CD4-positive, CD25-positive, alpha-beta regulatory T cell (primary cell): Measurements from ENCODE around the gene PAPPA. TPM values are rescaled to one million over a fixed set of nuclear protein-coding genes. Genes with fewer than 3 reads are reported as not detected.

Experiments
- ATAC-seq, 2 donors: fragments of 150-1000 bp; cut with Tn5 transposase; one replicate each; pipeline ENCODE4 v1.10.0; 2021; ENCODE audit warnings: low read depth in 2 of 2, moderate number of reproducible peaks in 2 of 2, moderate library complexity in 1 of 2
- DNase-seq, 3 donors: peaks; one replicate each; pipeline versions ENCODE4 v3.0.0 to v3.0.0-alpha.2; 2012 to 2022; ENCODE audit warnings: mixed read lengths in 1 of 3
- H3K27ac ChIP-seq: one replicate; pipeline ENCODE4 v1.7.0; 2013; ENCODE audit warnings: mild to moderate bottlenecking, low read length; ENCODE audit not compliant: insufficient read depth, poor library complexity, severe bottlenecking
- H3K27me3 ChIP-seq: one replicate; pipeline ENCODE4 v1.7.0; 2013; ENCODE audit warnings: low read length; ENCODE audit not compliant: control insufficient read depth, insufficient read depth
- H3K36me3 ChIP-seq: one replicate; pipeline ENCODE4 v1.7.0; 2013; ENCODE audit warnings: mild to moderate bottlenecking, low read length, moderate library complexity; ENCODE audit not compliant: control insufficient read depth, insufficient read depth
- H3K4me1 ChIP-seq: 2 replicates; pipeline ENCODE4 v1.7.0; 2013; ENCODE audit warnings: mild to moderate bottlenecking, low read length; ENCODE audit not compliant: insufficient read depth, control insufficient read depth, poor library complexity, severe bottlenecking
- H3K4me3 ChIP-seq: one replicate; pipeline ENCODE4 v1.7.0; 2013; ENCODE audit warnings: low read depth, mild to moderate bottlenecking, low read length, moderate library complexity
- H3K9me3 ChIP-seq, 2 experiments: 1 replicate in 1 of 2; 2 replicates in 1 of 2; pipeline ENCODE4 v1.7.0; 2013; ENCODE audit warnings: low read length in 2 of 2, mild to moderate bottlenecking in 1 of 2, moderate library complexity in 1 of 2; ENCODE audit not compliant: control insufficient read depth in 2 of 2
- H3K27ac Mint-ChIP-seq, 3 donors: one replicate each; pipeline ENCODE4 v1.8.0; 2020 to 2022; ENCODE audit warnings: mild to moderate bottlenecking in 3 of 3, mixed read lengths in 3 of 3, moderate library complexity in 2 of 3
- H3K27me3 Mint-ChIP-seq: one replicate; pipeline ENCODE4 v1.8.0; 2022; ENCODE audit warnings: mild to moderate bottlenecking, mixed read lengths
- H3K36me3 Mint-ChIP-seq: one replicate; pipeline ENCODE4 v1.8.0; 2020; ENCODE audit warnings: mixed read lengths
- H3K4me1 Mint-ChIP-seq, 4 donors: one replicate each; pipeline ENCODE4 v1.8.0; 2020 to 2022; ENCODE audit warnings: mixed read lengths in 4 of 4, mild to moderate bottlenecking in 1 of 4
- H3K4me3 Mint-ChIP-seq, 4 donors: one replicate each; pipeline ENCODE4 v1.8.0; 2020 to 2022; ENCODE audit warnings: mild to moderate bottlenecking in 4 of 4, mixed read lengths in 4 of 4, moderate library complexity in 3 of 4
- H3K9me3 Mint-ChIP-seq, 7 donors: one replicate each; pipeline ENCODE4 v1.8.0; 2020 to 2022; ENCODE audit warnings: mixed read lengths in 7 of 7, mild to moderate bottlenecking in 3 of 7, moderate library complexity in 2 of 7
- polyA plus RNA-seq, 4 donors: library from polyadenylated mRNA; unstranded; fragments of 300-500 nt; fragmentation: Illumina TruSeq; gene quantifications; one replicate each; pipeline ENCODE4 v1.2.3, GENCODE V29; 2021
- total RNA-seq: library from RNA; stranded (reverse); gene quantifications from one replicate; pipeline ENCODE4 v1.2.3, GENCODE V29; 2022

PAPPA gene
- total and polyA plus RNA-seq, 5 donors from 2014 or later, result 0.01 to 0.42 (median 0.09) TPM; not detected in 1

DNA sequence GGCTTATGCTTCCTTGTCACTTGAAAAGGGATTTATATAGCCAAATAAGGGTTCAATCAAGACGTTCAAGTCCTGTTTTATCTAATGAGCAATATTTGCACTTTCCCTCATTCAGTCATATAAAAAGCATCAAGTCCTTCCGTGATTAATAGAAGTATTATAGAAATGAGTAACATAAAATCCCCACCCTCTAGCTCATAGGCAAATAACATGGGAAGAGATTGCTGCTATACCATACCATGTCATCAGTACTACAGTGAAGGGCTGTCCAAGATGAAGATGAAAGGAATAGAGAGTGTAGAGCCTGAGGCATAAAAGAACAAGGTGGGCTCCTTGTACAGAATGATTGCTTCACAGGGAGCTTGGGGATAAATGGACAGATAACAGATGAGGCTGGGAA, 20.4 kb upstream of the PAPPA start:
- no peaks in the 10 kb centered on the region for H3K4me1 Mint-ChIP-seq
- H3K36me3 Mint-ChIP-seq, result no peaks in the 10 kb centered on the region
- ATAC-seq (no peak), DNase-seq (no peak)
- Histone ChIP-seq H3K9me3 (no peaks in the 10 kb centered on the region), H3K36me3 (no peaks in the 10 kb centered on the region), H3K27me3 (no peaks in the 10 kb centered on the region), H3K4me3 (no peak overlapping the region), H3K27ac (no peak overlapping the region), H3K4me1 (no peaks in the 10 kb centered on the region)
- no peaks in the 10 kb centered on the region for H3K27me3 Mint-ChIP-seq
- H3K9me3 Mint-ChIP-seq, result peaks cover 0 to 12% (median 8%) of the 10 kb centered on the region in 7 donors
- H3K4me3 Mint-ChIP-seq, result no peak overlapping the region
- H3K27ac Mint-ChIP-seq, result no peak overlapping the region

DNA sequence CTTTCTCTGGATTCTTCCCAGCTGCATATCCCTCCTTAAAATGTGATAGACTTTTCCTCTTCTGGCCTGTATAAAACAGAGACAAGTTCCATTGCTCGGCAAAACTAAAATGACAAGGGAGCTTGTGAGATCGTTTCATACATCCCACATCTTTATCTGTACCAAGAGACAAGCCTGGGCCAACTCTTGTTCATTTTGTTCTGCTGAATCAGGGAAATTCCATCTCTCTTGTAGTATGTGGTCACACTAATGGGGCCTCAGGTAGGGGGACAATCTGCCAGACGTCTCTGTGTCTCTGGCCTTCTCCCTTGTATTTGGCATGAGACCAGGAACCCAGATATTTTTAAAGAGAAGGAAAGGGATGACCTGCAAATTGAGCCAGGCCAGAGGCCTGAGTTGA, 18.6 kb upstream of the PAPPA start:
- DNase-seq, result no peak
- H3K9me3 ChIP-seq, result no peaks in the 10 kb centered on the region
- H3K4me1 ChIP-seq, result no peaks in the 10 kb centered on the region
- no peaks in the 10 kb centered on the region for H3K27me3 Mint-ChIP-seq
- no peak overlapping the region for H3K4me3 ChIP-seq
- no peaks in the 10 kb centered on the region for H3K4me1 Mint-ChIP-seq
- no peak overlapping the region for H3K27ac Mint-ChIP-seq
- H3K4me3 Mint-ChIP-seq, result no peak overlapping the region
- no peaks in the 10 kb centered on the region for H3K36me3 Mint-ChIP-seq
- ATAC-seq, result no peak
- no peak overlapping the region for H3K27ac ChIP-seq
- no peaks in the 10 kb centered on the region for H3K27me3 ChIP-seq
- no peaks in the 10 kb centered on the region for H3K36me3 ChIP-seq
- H3K9me3 Mint-ChIP-seq, result peaks cover 0 to 11% (median 7%) of the 10 kb centered on the region in 7 donors

DNA sequence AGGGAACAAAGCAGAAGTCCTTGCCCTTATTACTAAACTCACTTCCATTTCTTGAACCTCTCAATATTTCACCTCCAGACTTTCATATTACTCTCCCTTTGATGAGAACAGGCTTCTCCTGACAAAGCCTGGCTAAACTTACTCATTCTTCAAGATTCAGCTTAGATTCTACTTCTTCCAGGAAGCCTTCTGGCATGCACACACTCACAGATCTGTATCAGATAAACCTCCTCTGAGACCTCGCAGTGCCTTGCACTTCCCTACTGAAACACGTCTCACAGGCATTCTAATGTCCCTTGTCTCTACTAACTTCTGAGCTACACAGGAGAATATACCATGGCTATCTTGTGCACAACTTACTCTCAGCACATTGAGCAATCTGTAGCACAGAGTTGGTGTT, 16.6 kb upstream of the PAPPA start:
- Mint-ChIP-seq H3K27ac (no peak overlapping the region), H3K9me3 (peaks cover 0 to 8% (median 3%) of the 10 kb centered on the region in 7 donors), H3K36me3 (no peaks in the 10 kb centered on the region), H3K4me1 (no peaks in the 10 kb centered on the region), H3K4me3 (no peak overlapping the region), H3K27me3 (no peaks in the 10 kb centered on the region)
- Histone ChIP-seq H3K4me3 (no peak overlapping the region), H3K27ac (no peak overlapping the region), H3K4me1 (no peaks in the 10 kb centered on the region), H3K9me3 (no peaks in the 10 kb centered on the region), H3K27me3 (no peaks in the 10 kb centered on the region), H3K36me3 (no peaks in the 10 kb centered on the region)
- DNase-seq, result no peak
- ATAC-seq, result no peak

- Histone ChIP-seq H3K27ac (no peak overlapping the region), H3K4me3 (no peak overlapping the region), H3K4me1 (no peaks in the 10 kb centered on the region), H3K27me3 (no peaks in the 10 kb centered on the region), H3K9me3 (no peaks in the 10 kb centered on the region), H3K36me3 (no peaks in the 10 kb centered on the region)
- H3K27me3 Mint-ChIP-seq, result no peaks in the 10 kb centered on the region
- ATAC-seq (no peak), DNase-seq (no peak)
- H3K9me3 Mint-ChIP-seq, result peaks cover 0 to 8% (median 2%) of the 10 kb centered on the region in 7 donors
- H3K4me3 Mint-ChIP-seq, result no peak overlapping the region
- no peaks in the 10 kb centered on the region for H3K4me1 Mint-ChIP-seq
- H3K27ac Mint-ChIP-seq, result no peak overlapping the region
- H3K36me3 Mint-ChIP-seq, result no peaks in the 10 kb centered on the region
Measured at GRCh38 chr9:116137581-116137980, 16.0 kb upstream of the PAPPA start.

DNA sequence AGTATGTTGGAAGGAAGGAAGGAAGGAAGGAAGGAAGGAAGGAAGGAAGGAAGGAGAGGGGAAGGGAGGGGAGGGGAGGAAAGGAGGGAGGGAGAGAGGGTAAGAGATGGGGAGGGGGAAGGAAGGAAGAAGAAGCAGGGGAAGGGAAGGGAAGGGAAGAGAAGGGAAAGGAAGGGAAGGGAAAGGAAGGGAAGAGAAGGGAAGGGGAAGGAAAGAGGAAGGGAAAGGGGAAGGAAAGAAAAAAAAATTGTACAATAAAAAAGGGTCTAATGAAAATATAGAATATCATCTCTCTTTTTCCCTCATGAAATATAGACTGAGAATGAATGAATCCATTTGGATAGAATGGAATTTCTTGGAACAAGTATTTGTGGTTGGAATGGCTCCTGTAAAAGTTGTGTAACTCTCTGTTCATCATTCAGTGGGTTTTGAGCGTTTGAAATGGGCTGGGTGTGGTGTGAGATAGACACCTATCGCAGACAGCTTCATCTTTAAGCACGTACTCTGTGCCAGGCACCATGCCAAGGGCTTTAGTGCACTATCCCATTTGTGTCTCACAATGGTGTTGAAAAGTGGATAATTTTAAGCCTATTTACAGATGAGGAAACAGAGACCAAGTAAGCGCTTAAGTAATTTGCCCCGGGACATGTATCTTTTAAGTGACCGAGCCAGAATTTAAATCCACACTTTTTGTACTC, 11.6 kb upstream of the PAPPA start:
- Histone ChIP-seq H3K9me3 (no peaks in the 10 kb centered on the region), H3K4me3 (no peak overlapping the region), H3K27ac (no peak overlapping the region), H3K36me3 (no peaks in the 10 kb centered on the region), H3K4me1 (no peaks in the 10 kb centered on the region), H3K27me3 (no peaks in the 10 kb centered on the region)
- H3K36me3 Mint-ChIP-seq, result no peaks in the 10 kb centered on the region
- H3K27me3 Mint-ChIP-seq, result peaks cover 4% of the 10 kb centered on the region
- no peaks in the 10 kb centered on the region for H3K4me1 Mint-ChIP-seq
- ATAC-seq, result no peak
- H3K4me3 Mint-ChIP-seq, result no peak overlapping the region
- peaks cover 0 to 10% (median 0%) of the 10 kb centered on the region in 7 donors for H3K9me3 Mint-ChIP-seq
- no peak overlapping the region for H3K27ac Mint-ChIP-seq
- DNase-seq, result no peak

GRCh38 chr9:116142706-116143492, 10.7 kb upstream of the PAPPA start:
- Mint-ChIP-seq H3K4me1 (no peaks in the 10 kb centered on the region), H3K9me3 (peaks cover 0 to 6% (median 0%) of the 10 kb centered on the region in 7 donors), H3K27ac (no peak overlapping the region), H3K4me3 (no peak overlapping the region), H3K36me3 (no peaks in the 10 kb centered on the region), H3K27me3 (peaks cover 4% of the 10 kb centered on the region)
- Histone ChIP-seq H3K4me3 (no peak overlapping the region), H3K27ac (no peak overlapping the region), H3K9me3 (no peaks in the 10 kb centered on the region), H3K36me3 (no peaks in the 10 kb centered on the region), H3K4me1 (no peaks in the 10 kb centered on the region), H3K27me3 (no peaks in the 10 kb centered on the region)
- ATAC-seq (no peak), DNase-seq (no peak)

DNA sequence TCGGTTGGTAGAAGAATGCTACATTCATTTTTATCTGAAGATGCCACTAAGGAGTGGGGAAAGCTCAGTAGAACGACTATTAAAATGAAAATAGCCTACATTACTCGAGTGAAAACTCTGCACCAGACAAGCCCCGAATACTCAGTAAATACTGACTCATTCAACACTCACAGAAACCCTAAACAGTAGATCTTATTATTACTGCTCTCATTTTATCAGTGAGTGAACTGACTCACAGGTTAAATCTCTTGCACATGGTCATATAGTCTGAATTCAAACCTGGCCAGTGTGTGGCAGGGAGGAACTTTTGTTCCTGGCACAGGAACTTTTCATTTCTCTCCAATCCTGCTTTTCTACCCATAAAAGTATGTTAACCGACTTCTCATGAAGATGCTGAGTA, 9.6 kb upstream of the PAPPA start:
- Histone ChIP-seq H3K27ac (no peak overlapping the region), H3K4me1 (no peaks in the 10 kb centered on the region), H3K27me3 (no peaks in the 10 kb centered on the region), H3K36me3 (no peaks in the 10 kb centered on the region), H3K9me3 (no peaks in the 10 kb centered on the region), H3K4me3 (no peak overlapping the region)
- ATAC-seq (no peak), DNase-seq (no peak)
- Mint-ChIP-seq H3K36me3 (no peaks in the 10 kb centered on the region), H3K4me3 (no peak overlapping the region), H3K4me1 (no peaks in the 10 kb centered on the region), H3K27me3 (peaks cover 4% of the 10 kb centered on the region), H3K9me3 (peaks cover 0 to 6% (median 0%) of the 10 kb centered on the region in 7 donors), H3K27ac (no peak overlapping the region)

DNA sequence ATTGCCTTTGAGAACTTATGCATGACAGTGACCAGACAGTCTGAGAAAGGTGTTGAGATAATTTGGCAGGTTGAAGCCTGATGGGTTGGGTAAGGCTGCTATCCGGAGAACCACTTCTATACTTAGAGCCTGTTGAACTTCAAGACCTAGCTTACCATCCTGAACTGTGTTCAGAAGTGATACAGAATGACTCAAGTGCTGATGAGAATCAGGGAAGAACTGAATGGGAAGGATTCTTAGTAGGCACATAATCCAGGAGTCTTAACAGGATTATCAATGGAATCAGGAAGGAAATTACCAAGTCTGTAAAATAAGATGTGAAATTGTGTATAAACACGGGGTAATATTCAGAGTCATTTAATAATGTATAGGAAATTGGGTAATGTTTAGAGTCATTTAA, 9.0 kb upstream of the PAPPA start:
- H3K4me3 Mint-ChIP-seq, result no peak overlapping the region
- no peak overlapping the region for H3K27ac Mint-ChIP-seq
- peaks cover 0 to 6% (median 0%) of the 10 kb centered on the region in 7 donors for H3K9me3 Mint-ChIP-seq

More for the DNA sequence above, 9.0 kb upstream of the PAPPA start:
- Histone ChIP-seq H3K27me3 (no peaks in the 10 kb centered on the region), H3K36me3 (no peaks in the 10 kb centered on the region), H3K9me3 (no peaks in the 10 kb centered on the region), H3K4me3 (no peak overlapping the region), H3K4me1 (no peaks in the 10 kb centered on the region), H3K27ac (no peak overlapping the region)
- peaks cover 4% of the 10 kb centered on the region for H3K27me3 Mint-ChIP-seq
- ATAC-seq, result no peak
- H3K36me3 Mint-ChIP-seq, result no peaks in the 10 kb centered on the region
- DNase-seq, result no peak
- no peaks in the 10 kb centered on the region for H3K4me1 Mint-ChIP-seq
